ENCODE results near the gene PSMD13. TPM values are rescaled to one million over a fixed set of nuclear protein-coding genes. Genes with fewer than 3 reads are reported as not detected.

Gene PSMD13
- total RNA-seq, 1 experiment from 2014 or later: 141 TPM

GRCh38 chr11:207208-207862, 29.4 kb upstream of the PSMD13 start, which contains the start of the genes BET1L and RIC8A:
BET1L (minus strand) TSS chr11:207399; CDS start chr11:207321, 78 bp downstream.
RIC8A (plus strand) TSS chr11:207708; CDS start chr11:208855, 1,147 bp downstream.
- no peak within 1 kb of the TSS for H2BK15ac ChIP-seq (ENCODE audit: low read depth, low read length)
- H2AFZ ChIP-seq (ENCODE audit: low read length): no peak within 1 kb of the TSS
- peak within 1 kb of the TSS; percentile 93 to 97 for H3K4me3 Mint-ChIP-seq
- H3K9ac ChIP-seq (ENCODE audit: extremely low read depth, insufficient read length, low read length): peak within 1 kb of the TSS; percentile 78
- no peaks in the 10 kb centered on the region for H3K9me3 ChIP-seq (ENCODE audit: control insufficient read depth, low read depth, low read length)
- peak within 1 kb of the TSS; percentile 30 for H4K5ac ChIP-seq (ENCODE audit: insufficient read length, low read depth, low read length)
- H3K27ac Mint-ChIP-seq: peak within 1 kb of the TSS; percentile 97 to 100 (median 98)
- H3K23ac ChIP-seq (ENCODE audit: insufficient read length, low read depth, low read length): no peak within 1 kb of the TSS
- peak within 1 kb of the TSS; percentile 80 for H3K4me2 ChIP-seq (ENCODE audit: insufficient read depth, insufficient read length, low read length)
- H2BK12ac ChIP-seq (ENCODE audit: insufficient read length, low read depth, low read length): no peak within 1 kb of the TSS
- peaks cover 28 to 62% (median 50%) of the 10 kb centered on the region in 3 experiments for H3K36me3 Mint-ChIP-seq (ENCODE audit: insufficient read depth in 1 of 3, low read depth in 3 of 3)
- no peaks in the 10 kb centered on the region for H3K27me3 ChIP-seq (ENCODE audit: insufficient read depth, low read length)
- H3K27me3 Mint-ChIP-seq (ENCODE audit: low read depth): no peaks in the 10 kb centered on the region; the same call in 1 of the 2 replicates
- H3K27ac ChIP-seq (ENCODE audit: insufficient read length, low read depth, low read length): peak within 1 kb of the TSS; percentile 65
- H4K20me1 ChIP-seq (ENCODE audit: control insufficient read depth, insufficient read depth, insufficient read length): no peaks in the 10 kb centered on the region
- peak within 1 kb of the TSS; percentile 71 for H2BK120ac ChIP-seq (ENCODE audit: low read depth, low read length, poor library complexity, severe bottlenecking)
- no peak within 1 kb of the TSS for H4K91ac ChIP-seq (ENCODE audit: insufficient read length, low read depth, low read length)
- H3K18ac ChIP-seq (ENCODE audit: insufficient read length, low read depth, low read length): peak within 1 kb of the TSS; percentile 71
- peaks cover 5% of the 10 kb centered on the region for H3K79me1 ChIP-seq (ENCODE audit: insufficient read depth, low read depth, low read length, poor library complexity, severe bottlenecking)
- H3T11ph ChIP-seq (ENCODE audit: low read length): no peak within 1 kb of the TSS
- no peak within 1 kb of the TSS for H2BK20ac ChIP-seq (ENCODE audit: low read depth, low read length, poor library complexity, severe bottlenecking)
- no CpG with 5 or more reads among the region's 63 CpGs for WGBS (ENCODE audit: extremely low coverage, insufficient read length, low lambda C conversion rate)
- no peaks in the 10 kb centered on the region; the same call in 1 of the 2 replicates for H3K4me1 ChIP-seq (ENCODE audit: insufficient read depth, low read length)
- H3K9me3 Mint-ChIP-seq: no peaks in the 10 kb centered on the region; a peak in 1 of 5 replicates
- no peak within 1 kb of the TSS for H2BK5ac ChIP-seq (ENCODE audit: insufficient read length, low read length)
- peak; percentile 96 for DNase-seq
- H3K56ac ChIP-seq (ENCODE audit: insufficient read length, low read depth, low read length): no peak within 1 kb of the TSS
- no peak within 1 kb of the TSS for H2AK5ac ChIP-seq (ENCODE audit: insufficient read length, low read length)
- peak within 1 kb of the TSS; percentile 82 for H3K14ac ChIP-seq (ENCODE audit: insufficient read depth, low read length)
- TF ChIP-seq CTCF (conservative IDR thresholded peaks at IDR 0.05): no peak
- H3K79me2 ChIP-seq (ENCODE audit: insufficient read depth, low read length): no peaks in the 10 kb centered on the region; the same call in 1 of the 2 replicates
- H3K4ac ChIP-seq (ENCODE audit: low read depth, low read length): no peak within 1 kb of the TSS; the same call in 1 of the 2 replicates
- peaks cover 21% of the 10 kb centered on the region for H3K23me2 ChIP-seq (ENCODE audit: insufficient read length, low read depth, low read length, poor library complexity, severe bottlenecking)
- peaks cover 5 to 17% of the 10 kb centered on the region in 2 experiments for H3K4me1 Mint-ChIP-seq
- no peak within 1 kb of the TSS for H4K8ac ChIP-seq (replicated peaks; ENCODE audit: insufficient read length, low read depth, low read length)

Measured in H9 (cell line).